Spinal cord (tissue), 10 donors: ENCODE data around the gene SATB2. TPM values are rescaled to one million over a fixed set of nuclear protein-coding genes. Genes with fewer than 3 reads are reported as not detected.

ENCODE experiments used
- DNase-seq, 6 donors: peaks; one replicate each; pipeline versions ENCODE4 v3.0.0 to v3.0.0-alpha.2; 2013 to 2015; ENCODE audit warnings: low spot score in 6 of 6, low read depth in 4 of 6
- H3K27ac ChIP-seq: one replicate; pipeline ENCODE4 v1.5.1; 2013; ENCODE audit warnings: low read depth, low read length, control low read depth
- H3K27me3 ChIP-seq: one replicate; pipeline ENCODE4 v1.6.1; 2013; ENCODE audit warnings: low read length; ENCODE audit not compliant: control insufficient read depth, insufficient read depth
- H3K36me3 ChIP-seq: one replicate; pipeline ENCODE4 v1.6.1; 2013; ENCODE audit warnings: low read length; ENCODE audit not compliant: control insufficient read depth, insufficient read depth
- H3K4me1 ChIP-seq: one replicate; pipeline ENCODE4 v1.6.1; 2013; ENCODE audit warnings: low read length; ENCODE audit not compliant: control insufficient read depth, insufficient read depth
- H3K4me3 ChIP-seq: one replicate; pipeline ENCODE4 v1.5.1; 2013; ENCODE audit warnings: low read depth, low read length, control low read depth
- H3K9me3 ChIP-seq: one replicate; pipeline ENCODE4 v1.6.1; 2013; ENCODE audit warnings: low read length; ENCODE audit not compliant: control insufficient read depth, insufficient read depth
- WGBS: methylation state at CpG from one replicate; pipeline ENCODE4 v1.1.5; 2013; ENCODE audit warnings: missing lambda C conversion rate; ENCODE audit not compliant: insufficient coverage; 5-methylcytosine and 5-hydroxymethylcytosine counted together
- polyA plus RNA-seq, 2 donors: library from polyadenylated mRNA; unstranded; fragments of 120-200 nt; gene quantifications; one replicate each; pipeline ENCODE4 v1.2.1, GENCODE V29; 2013; ENCODE audit not compliant: insufficient read length in 2 of 2
- total RNA-seq, 2 donors: library from RNA; depleted of rRNA in 1 of 2; stranded (reverse); fragments of 120-200 nt in 1 of 2; fragments of >200 nt in 1 of 2; gene quantifications; one replicate each; pipeline versions ENCODE4 v1.2.3 to v1.2.4, GENCODE V29; 2013 to 2014
- donor health status: healthy.

The SATB2 gene
- total and polyA plus RNA-seq, 4 donors, result 5.5 to 18.1 (median 7.9) TPM

- 87% methylated on average over 3 of the region's 7 CpGs for WGBS
- Histone ChIP-seq H3K4me3 (no peak overlapping the region), H3K9me3 (no peaks in the 10 kb centered on the region), H3K27me3 (no peaks in the 10 kb centered on the region), H3K36me3 (no peaks in the 10 kb centered on the region), H3K4me1 (no peaks in the 10 kb centered on the region), H3K27ac (no peak overlapping the region)
- DNase-seq, result peak in 1 of 6 donors; percentile 63
Measured at GRCh38 chr2:199257261-199258224, 200.2 kb downstream of the SATB2 start.

DNA sequence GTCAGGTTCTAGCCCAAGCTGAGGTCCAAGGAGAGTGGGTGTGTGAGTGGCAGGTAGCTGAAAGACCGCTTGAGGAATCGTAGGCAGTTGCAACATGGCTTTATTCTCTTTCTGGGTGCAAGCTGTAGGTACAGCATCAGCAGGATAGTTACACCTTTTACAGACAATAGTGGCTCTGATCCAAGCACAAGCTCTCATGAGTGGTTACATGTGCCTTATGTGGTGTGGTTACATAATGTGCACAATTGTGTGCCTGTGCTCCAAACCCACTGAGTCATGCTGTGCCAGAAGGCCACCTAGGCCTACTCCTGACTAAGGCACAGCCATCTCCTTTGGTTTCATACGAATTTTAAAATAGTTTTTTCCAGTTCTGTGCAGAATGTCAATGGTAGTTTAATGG is 227.6 kb downstream of the SATB2 start:
- no peak for DNase-seq
- 100% methylated on average over 1 of the region's 3 CpGs for WGBS
- Histone ChIP-seq H3K27ac (no peak overlapping the region), H3K4me3 (no peak overlapping the region), H3K9me3 (peaks cover 5% of the 10 kb centered on the region), H3K36me3 (no peaks in the 10 kb centered on the region), H3K4me1 (no peaks in the 10 kb centered on the region), H3K27me3 (no peaks in the 10 kb centered on the region)

DNA sequence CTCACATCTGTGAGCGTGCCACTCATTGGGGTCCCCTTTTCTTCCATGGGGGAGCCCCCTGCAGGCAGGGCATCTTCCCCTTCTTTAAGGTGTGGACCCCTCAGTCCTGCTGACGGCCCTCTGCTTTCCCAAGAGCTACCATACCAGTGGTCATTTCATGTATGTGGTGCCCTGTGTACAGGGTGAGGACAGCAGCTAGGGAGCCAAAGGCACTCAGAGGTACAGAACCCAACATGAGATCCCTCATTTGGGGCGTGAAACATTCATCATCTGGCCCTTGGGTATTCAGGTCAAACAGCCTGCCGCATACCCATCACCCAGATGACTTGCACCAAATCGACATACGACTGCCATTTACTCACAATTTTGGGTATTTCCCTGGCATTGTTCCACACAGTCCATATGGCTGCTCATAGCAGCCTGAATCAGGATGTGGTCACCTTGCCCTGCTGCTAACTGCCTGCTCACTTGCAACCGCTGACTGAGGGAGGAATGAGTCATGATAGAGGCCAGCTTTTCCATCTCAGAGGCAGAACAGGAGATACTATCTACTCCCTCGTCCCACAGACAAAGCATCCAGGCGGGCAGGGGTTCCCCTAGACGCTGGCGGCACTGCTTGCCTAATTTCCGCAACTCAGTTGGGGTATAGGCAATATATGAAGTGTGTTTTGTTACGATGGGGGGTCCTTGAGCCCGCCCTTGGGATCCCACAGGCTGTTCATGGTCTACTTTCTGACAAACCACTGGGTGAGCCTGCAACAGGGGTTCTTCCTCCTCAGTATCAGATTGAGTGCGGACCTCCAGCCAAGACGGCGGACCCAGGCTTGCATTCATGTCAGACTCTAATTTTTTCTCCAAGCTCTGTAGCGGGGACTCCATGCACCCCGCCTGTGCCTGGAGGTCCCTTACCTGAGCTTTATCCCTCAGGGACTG is 228.6 kb downstream of the SATB2 start:
- WGBS, result 94% methylated on average over 13 of the region's 19 CpGs
- no peaks in the 10 kb centered on the region for H3K27me3 ChIP-seq
- no peak for DNase-seq

DNA sequence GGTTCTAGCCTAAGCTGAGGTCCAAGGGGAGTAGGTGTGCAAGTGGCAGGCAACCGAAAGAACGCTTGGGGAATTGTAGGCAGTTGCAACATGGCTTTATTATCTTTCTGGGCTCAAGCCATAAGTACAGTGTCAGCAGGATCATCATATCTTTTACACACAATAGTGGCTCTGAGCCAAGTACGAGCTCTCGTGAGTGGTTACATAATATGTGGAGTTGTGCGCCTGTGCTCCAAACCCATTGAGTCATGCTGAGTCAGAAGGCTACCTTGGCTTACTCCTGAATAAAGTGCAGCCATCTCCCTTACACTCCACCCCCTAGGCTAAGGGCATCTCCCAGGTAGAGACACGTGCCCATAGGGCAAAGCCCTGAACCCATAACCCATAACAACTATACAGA is 233.9 kb downstream of the SATB2 start:
- H3K36me3 ChIP-seq, result no peaks in the 10 kb centered on the region
- no peaks in the 10 kb centered on the region for H3K9me3 ChIP-seq
- no peaks in the 10 kb centered on the region for H3K4me1 ChIP-seq
- 100% methylated on average over 3 of the region's 6 CpGs for WGBS
- no peaks in the 10 kb centered on the region for H3K27me3 ChIP-seq
- H3K27ac ChIP-seq, result no peak overlapping the region
- H3K4me3 ChIP-seq, result no peak overlapping the region
- DNase-seq, result no peak

More for the DNA sequence above, 228.6 kb downstream of the SATB2 start:
- no peak overlapping the region for H3K4me3 ChIP-seq
- H3K27ac ChIP-seq, result no peak overlapping the region
- H3K4me1 ChIP-seq, result no peaks in the 10 kb centered on the region
- no peaks in the 10 kb centered on the region for H3K36me3 ChIP-seq
- peaks cover 5% of the 10 kb centered on the region for H3K9me3 ChIP-seq

DNA sequence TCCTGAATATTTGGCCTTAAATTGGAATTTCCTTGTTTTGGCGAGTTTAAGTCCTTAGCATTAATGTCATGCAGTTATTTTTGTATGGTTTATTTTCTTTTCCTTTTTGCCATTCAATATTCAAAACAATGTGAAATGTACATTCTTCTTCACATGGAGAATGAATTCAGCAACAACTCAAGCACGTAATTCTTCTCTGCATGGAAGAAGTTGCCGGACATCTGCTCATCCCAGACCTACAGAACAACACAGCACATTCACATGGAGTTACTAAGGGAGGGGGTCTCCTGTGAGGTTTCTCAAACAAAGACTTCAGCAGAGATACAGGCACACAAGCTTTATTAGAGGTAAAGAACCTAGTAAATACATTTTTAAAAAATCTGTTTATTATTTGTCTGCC is 236.8 kb downstream of the SATB2 start:
- H3K27me3 ChIP-seq, result no peaks in the 10 kb centered on the region
- H3K27ac ChIP-seq, result no peak overlapping the region
- no peak for DNase-seq
- no peak overlapping the region for H3K4me3 ChIP-seq
- no peaks in the 10 kb centered on the region for H3K36me3 ChIP-seq
- no CpG with 5 or more reads among the region's 3 CpGs for WGBS
- H3K4me1 ChIP-seq, result no peaks in the 10 kb centered on the region
- H3K9me3 ChIP-seq, result no peaks in the 10 kb centered on the region

- Histone ChIP-seq H3K27me3 (no peaks in the 10 kb centered on the region), H3K9me3 (no peaks in the 10 kb centered on the region), H3K4me1 (no peaks in the 10 kb centered on the region), H3K27ac (no peak overlapping the region), H3K36me3 (no peaks in the 10 kb centered on the region), H3K4me3 (no peak overlapping the region)
- DNase-seq, result no peak
- WGBS, result 100% methylated on average over 1 of the region's 2 CpGs
Measured at GRCh38 chr2:199219551-199219950, 238.2 kb downstream of the SATB2 start.
